Activated CD4-positive, alpha-beta memory T cell treated with anti-CD3 and anti-CD28 coated beads, Interleukin-2, amount 10 ng/mL, durations not matched to agents 7 days and 5 days (primary cell): ENCODE results near the gene SHISA4. TPM values are rescaled to one million over a fixed set of nuclear protein-coding genes. Genes with fewer than 3 reads are reported as not detected.

ENCODE experiments used
- CTCF ChIA-PET: fragments of 350-600 bp; sonication (Branson Sonifier 250); formaldehyde crosslinking; loops from one replicate; lab custom pipeline; 2021; ENCODE audit warnings: antibody characterized with exemption, inconsistent platforms; lab: Charles Lee
- POLR2A ChIA-PET: fragments of 350-600 bp; sonication (Branson Sonifier 250); formaldehyde crosslinking; loops from one replicate; lab custom pipeline; 2021; ENCODE audit warnings: antibody characterized with exemption; lab: Charles Lee
- DNase-seq: peaks from one replicate; pipeline ENCODE4 v3.0.0-alpha.2; 2020
- H3K27ac Mint-ChIP-seq: one replicate; pipeline ENCODE4 v1.8.0; 2021; ENCODE audit warnings: mild to moderate bottlenecking, mixed read lengths
- H3K27me3 Mint-ChIP-seq: one replicate; pipeline ENCODE4 v1.8.0; 2021; ENCODE audit warnings: mixed read lengths
- H3K36me3 Mint-ChIP-seq: one replicate; pipeline ENCODE4 v1.8.0; 2021; ENCODE audit warnings: low read depth, mixed read lengths
- H3K4me1 Mint-ChIP-seq: one replicate; pipeline ENCODE4 v1.8.0; 2021; ENCODE audit warnings: mixed read lengths
- H3K4me3 Mint-ChIP-seq: one replicate; pipeline ENCODE4 v1.8.0; 2021; ENCODE audit warnings: mild to moderate bottlenecking, mixed read lengths
- H3K9me3 Mint-ChIP-seq: one replicate; pipeline ENCODE4 v1.8.0; 2021; ENCODE audit warnings: mixed read lengths
- total RNA-seq, 2 experiments: library from RNA; stranded (reverse); gene quantifications; one replicate each; pipeline ENCODE4 v1.2.3, GENCODE V29; 2021

SHISA4 gene
- total RNA-seq, 2 experiments from 2014 or later: 0.55 to 0.81 TPM

GRCh38 chr1:201883786-201884185 is 4.9 kb upstream of the SHISA4 start:
- Mint-ChIP-seq H3K36me3 (no peaks in the 10 kb centered on the region), H3K4me3 (no peak overlapping the region), H3K27ac (no peak overlapping the region), H3K4me1 (peaks cover 11% of the 10 kb centered on the region), H3K27me3 (peaks cover 22% of the 10 kb centered on the region), H3K9me3 (no peaks in the 10 kb centered on the region)
- no peak for DNase-seq
- CTCF ChIA-PET: interaction anchor here (1.1 to 2.0 kb wide), 4 partner anchors 9 to 89 kb away, joined by 3 to 12 read pairs (median 4); partner anchors contain the start of gene IPO9
- POLR2A ChIA-PET: interaction anchor here (1.4 to 3.4 kb wide), 3 partner anchors 12 to 55 kb away, joined by 3 to 15 read pairs (median 4); partner anchors contain the start of gene IPO9

DNA sequence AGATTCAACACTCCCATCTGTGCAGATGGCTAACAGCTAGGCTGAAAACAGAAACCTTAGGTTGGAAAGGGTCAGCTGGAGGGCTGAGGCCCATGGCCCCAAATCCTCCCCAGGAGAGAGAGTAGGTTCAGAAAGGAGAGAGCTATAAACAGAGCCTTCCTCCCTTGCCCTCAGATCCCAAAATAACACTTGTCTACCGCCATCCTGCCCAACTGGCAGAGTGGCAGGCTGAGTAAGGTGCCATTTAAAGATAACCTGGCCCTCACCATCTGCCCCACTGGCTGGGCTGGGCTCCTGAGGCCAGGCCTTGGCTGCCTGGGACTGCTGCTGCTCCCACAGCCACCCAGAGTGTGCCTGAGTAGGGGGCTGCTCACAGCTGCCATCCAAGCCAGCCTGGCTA is 4.3 kb upstream of the SHISA4 start:
- ChIA-PET POLR2A (interaction anchor here (1.3 to 3.4 kb wide), 3 partner anchors 11 to 70 kb away, joined by 3 to 15 read pairs (median 3); partner anchors contain the start of gene TIMM17A), CTCF (interaction anchor here (1.1 to 2.0 kb wide), 3 partner anchors 10 to 88 kb away, joined by 3 to 12 read pairs (median 5); no protein-coding TSS in a partner anchor)
- H3K27ac Mint-ChIP-seq: no peak overlapping the region
- H3K4me3 Mint-ChIP-seq: no peak overlapping the region
- H3K9me3 Mint-ChIP-seq: no peaks in the 10 kb centered on the region
- no peaks in the 10 kb centered on the region for H3K36me3 Mint-ChIP-seq
- peaks cover 23% of the 10 kb centered on the region for H3K27me3 Mint-ChIP-seq
- H3K4me1 Mint-ChIP-seq: peaks cover 11% of the 10 kb centered on the region
- DNase-seq: no peak

DNA sequence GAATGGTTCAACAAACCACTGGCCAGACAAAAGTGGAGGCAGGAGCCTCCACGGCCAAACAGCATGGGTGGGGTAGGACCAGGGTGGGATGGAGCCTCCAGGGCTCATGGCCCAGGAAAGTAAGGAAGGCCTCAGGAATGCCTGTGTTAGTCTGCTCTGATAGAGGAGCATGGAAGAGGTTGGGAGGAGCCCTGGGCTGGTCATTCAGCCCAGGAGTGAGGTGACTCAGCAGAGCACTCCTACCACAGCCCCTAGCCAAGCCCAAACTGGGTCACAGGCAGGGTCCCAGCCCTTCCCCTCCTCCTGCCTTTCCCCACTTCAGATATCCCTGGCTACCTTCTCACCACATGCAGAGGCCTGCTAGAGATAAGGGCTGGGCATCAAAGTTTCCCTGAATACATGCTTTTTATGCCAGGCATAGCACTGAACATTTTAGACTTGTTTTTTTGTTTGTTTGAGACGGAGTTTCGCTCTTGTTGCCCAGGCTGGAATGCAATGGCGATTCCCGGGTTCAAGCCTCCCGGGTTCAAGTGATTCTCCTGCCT is 3.1 kb upstream of the SHISA4 start:
- no peak for DNase-seq
- Mint-ChIP-seq H3K27me3 (peaks cover 33% of the 10 kb centered on the region), H3K4me1 (peaks cover 11% of the 10 kb centered on the region), H3K9me3 (no peaks in the 10 kb centered on the region), H3K4me3 (no peak overlapping the region), H3K27ac (no peak overlapping the region), H3K36me3 (no peaks in the 10 kb centered on the region)
- ChIA-PET POLR2A (interaction anchor here (1.3 kb wide), 1 partner anchor 69 kb away, joined by 3 read pairs; the partner anchor contains the start of gene TIMM17A), CTCF (interaction anchor here (1.3 to 2.2 kb wide), 5 partner anchors 8 to 114 kb away, joined by 3 to 31 read pairs (median 12); no protein-coding TSS in a partner anchor)

GRCh38 chr1:201886103-201886885 is 2.4 kb upstream of the SHISA4 start:
- ChIA-PET CTCF (interaction anchor here (1.2 to 2.2 kb wide), 4 partner anchors 8 to 113 kb away, joined by 3 to 31 read pairs (median 10); partner anchors contain the start of gene LMOD1), POLR2A (interaction anchor here (1.3 to 1.7 kb wide), 2 partner anchors 10 to 249 kb away, joined by 3 to 5 read pairs; no protein-coding TSS in a partner anchor)
- Mint-ChIP-seq H3K27me3 (peaks cover 36% of the 10 kb centered on the region), H3K36me3 (no peaks in the 10 kb centered on the region), H3K9me3 (no peaks in the 10 kb centered on the region), H3K27ac (no peak overlapping the region), H3K4me1 (peaks cover 11% of the 10 kb centered on the region), H3K4me3 (no peak overlapping the region)
- DNase-seq: no peak

GRCh38 chr1:201887116-201887866 is 1.4 kb upstream of the SHISA4 start:
- POLR2A ChIA-PET: interaction anchor here (0.7 to 1.7 kb wide), 3 partner anchors 9 to 248 kb away, joined by 3 to 5 read pairs (median 3); no protein-coding TSS in a partner anchor
- DNase-seq: no peak
- Mint-ChIP-seq H3K27me3 (peaks cover 38% of the 10 kb centered on the region), H3K9me3 (no peaks in the 10 kb centered on the region), H3K4me1 (peaks cover 11% of the 10 kb centered on the region), H3K27ac (no peak overlapping the region), H3K4me3 (no peak overlapping the region), H3K36me3 (no peaks in the 10 kb centered on the region)
- CTCF ChIA-PET: interaction anchor here (1.2 to 2.2 kb wide), 3 partner anchors 8 to 58 kb away, joined by 4 to 31 read pairs (median 15); partner anchors contain the start of gene LMOD1

- POLR2A ChIA-PET: no interaction called here
- DNase-seq: no peak
- Mint-ChIP-seq H3K27ac (no peak overlapping the region), H3K4me3 (peak overlapping the region; percentile 15), H3K9me3 (no peaks in the 10 kb centered on the region), H3K4me1 (peaks cover 2% of the 10 kb centered on the region), H3K36me3 (no peaks in the 10 kb centered on the region), H3K27me3 (peaks cover 41% of the 10 kb centered on the region)
- CTCF ChIA-PET: no interaction called here
Observed at GRCh38 chr1:201889090-201889968, 631 bp downstream of the SHISA4 start.

- no peak overlapping the region for H3K4me3 Mint-ChIP-seq
- ChIA-PET CTCF (no interaction called here), POLR2A (no interaction called here)
- DNase-seq: no peak
- H3K36me3 Mint-ChIP-seq: no peaks in the 10 kb centered on the region
- H3K27me3 Mint-ChIP-seq: peaks cover 38% of the 10 kb centered on the region
- H3K9me3 Mint-ChIP-seq: no peaks in the 10 kb centered on the region
- H3K27ac Mint-ChIP-seq: no peak overlapping the region
- peaks cover 2% of the 10 kb centered on the region for H3K4me1 Mint-ChIP-seq
Observed at GRCh38 chr1:201890223-201890622, 1.5 kb downstream of the SHISA4 start.

GRCh38 chr1:201890806-201891450 is 2.2 kb downstream of the SHISA4 start:
- POLR2A ChIA-PET: no interaction called here
- no peaks in the 10 kb centered on the region for H3K9me3 Mint-ChIP-seq
- DNase-seq: no peak
- H3K27me3 Mint-ChIP-seq: peaks cover 38% of the 10 kb centered on the region
- H3K4me3 Mint-ChIP-seq: no peak overlapping the region
- peaks cover 9% of the 10 kb centered on the region for H3K4me1 Mint-ChIP-seq
- H3K27ac Mint-ChIP-seq: no peak overlapping the region
- CTCF ChIA-PET: no interaction called here
- H3K36me3 Mint-ChIP-seq: no peaks in the 10 kb centered on the region

- ChIA-PET POLR2A (no interaction called here), CTCF (interaction anchor here (0.8 to 1.1 kb wide), 2 partner anchors 8 to 24 kb away, joined by 3 read pairs; no protein-coding TSS in a partner anchor)
- Mint-ChIP-seq H3K36me3 (no peaks in the 10 kb centered on the region), H3K27me3 (peaks cover 37% of the 10 kb centered on the region), H3K27ac (no peak overlapping the region), H3K4me3 (no peak overlapping the region), H3K4me1 (peaks cover 16% of the 10 kb centered on the region), H3K9me3 (no peaks in the 10 kb centered on the region)
- DNase-seq: no peak
Observed at GRCh38 chr1:201891451-201892045, 2.9 kb downstream of the SHISA4 start.

- ChIA-PET POLR2A (interaction anchor here (2.1 kb wide), 1 partner anchor 10 kb away, joined by 7 read pairs; no protein-coding TSS in a partner anchor), CTCF (interaction anchor here (0.8 to 2.6 kb wide), 3 partner anchors 9 to 81 kb away, joined by 3 to 15 read pairs (median 3); no protein-coding TSS in a partner anchor)
Observed at GRCh38 chr1:201892211-201892610, 3.5 kb downstream of the SHISA4 start.

GRCh38 chr1:201893431-201893830 is 4.7 kb downstream of the SHISA4 start:
- H3K4me1 Mint-ChIP-seq: peaks cover 19% of the 10 kb centered on the region
- no peak overlapping the region for H3K27ac Mint-ChIP-seq
- no peak for DNase-seq
- H3K27me3 Mint-ChIP-seq: peaks cover 19% of the 10 kb centered on the region
- ChIA-PET CTCF (interaction anchor here (0.8 to 2.6 kb wide), 4 partner anchors 9 to 80 kb away, joined by 4 to 15 read pairs (median 4); no protein-coding TSS in a partner anchor), POLR2A (interaction anchor here (1.1 to 2.1 kb wide), 3 partner anchors 11 to 15 kb away, joined by 3 to 7 read pairs (median 4); no protein-coding TSS in a partner anchor)
- H3K9me3 Mint-ChIP-seq: no peaks in the 10 kb centered on the region
- H3K36me3 Mint-ChIP-seq: no peaks in the 10 kb centered on the region
- H3K4me3 Mint-ChIP-seq: no peak overlapping the region

More at GRCh38 chr1:201892211-201892610, 3.5 kb downstream of the SHISA4 start:
- H3K4me3 Mint-ChIP-seq: no peak overlapping the region
- peaks cover 19% of the 10 kb centered on the region for H3K4me1 Mint-ChIP-seq
- no peak overlapping the region for H3K27ac Mint-ChIP-seq
- no peak for DNase-seq
- H3K36me3 Mint-ChIP-seq: no peaks in the 10 kb centered on the region
- peaks cover 30% of the 10 kb centered on the region for H3K27me3 Mint-ChIP-seq
- H3K9me3 Mint-ChIP-seq: no peaks in the 10 kb centered on the region
